ENCODE measurements around the gene MIGA2. TPM values are rescaled to one million over a fixed set of nuclear protein-coding genes. Genes with fewer than 3 reads are reported as not detected.

Gene MIGA2
- total RNA-seq, 1 donor from 2014 or later: 23.8 TPM

DNA sequence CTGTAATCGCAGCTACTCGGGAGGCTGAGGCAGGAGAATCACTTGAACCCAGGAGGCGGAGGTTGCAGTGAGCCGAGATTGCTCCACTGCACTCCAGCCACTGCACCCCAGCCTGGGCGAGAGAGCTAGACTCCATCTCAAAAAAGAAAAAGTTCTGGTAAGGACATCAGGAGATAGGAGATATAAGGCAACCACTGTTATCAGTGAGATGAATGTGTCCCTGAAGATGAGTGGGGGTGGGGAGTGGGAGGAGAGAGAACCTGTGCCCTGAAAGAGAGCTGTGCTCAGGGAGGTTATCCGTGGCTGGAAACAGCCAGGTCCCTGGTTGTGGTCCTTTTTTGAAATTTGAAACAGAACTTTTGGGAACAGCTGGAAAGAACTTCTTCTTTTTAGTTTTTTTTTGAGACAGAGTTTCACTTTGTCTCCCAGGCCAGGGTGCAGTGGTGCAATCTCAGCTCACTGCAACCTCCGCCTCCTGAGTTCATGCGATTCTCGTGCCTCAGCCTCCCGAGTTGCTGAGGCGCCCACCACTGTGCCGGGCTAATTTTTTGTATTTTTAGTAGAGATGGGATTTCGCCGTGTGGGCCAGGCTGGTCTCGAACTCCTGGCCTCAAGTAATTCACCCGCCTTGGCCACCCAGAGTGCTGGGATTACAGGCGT, 77.3 kb downstream of the MIGA2 start:
- Histone ChIP-seq H3K27me3 (ENCODE audit: insufficient read depth, low read length) (no peaks in the 10 kb centered on the region), H3K4me1 (ENCODE audit: insufficient read depth, low read length) (peaks cover 15% of the 10 kb centered on the region), H3K27ac (ENCODE audit: low read depth, low read length) (no peak overlapping the region), H3K9ac (ENCODE audit: low read length) (no peak overlapping the region), H3K36me3 (ENCODE audit: insufficient read depth, low read length) (no peaks in the 10 kb centered on the region), H3K4me3 (ENCODE audit: insufficient read depth, low read depth, low read length) (no peak overlapping the region), H4K20me1 (ENCODE audit: insufficient read depth, low read length) (peaks cover 42% of the 10 kb centered on the region), H2AFZ (ENCODE audit: low read depth, low read length) (no peak overlapping the region), H3K79me2 (ENCODE audit: insufficient read depth, low read length) (peaks cover 71% of the 10 kb centered on the region), H3K4me2 (ENCODE audit: low read length) (no peak overlapping the region), H3K9me3 (ENCODE audit: insufficient read depth, low read depth, low read length) (no peaks in the 10 kb centered on the region)
- Mint-ChIP-seq H3K36me3 (ENCODE audit: low read depth, unreplicated experiment) (no peaks in the 10 kb centered on the region), H3K9me3 (ENCODE audit: unreplicated experiment) (no peaks in the 10 kb centered on the region), H3K4me1 (ENCODE audit: low read depth, unreplicated experiment) (peaks cover 2% of the 10 kb centered on the region), H3K27ac (ENCODE audit: unreplicated experiment) (no peak overlapping the region), H3K4me3 (ENCODE audit: unreplicated experiment) (peak overlapping the region; percentile 50), H3K27me3 (ENCODE audit: low read depth, unreplicated experiment) (peaks cover 3% of the 10 kb centered on the region)
- no peak for FAIRE-seq
- DNase-seq (ENCODE audit: low read depth): no peak
- no peak for TF ChIP-seq CTCF (IDR thresholded peaks at IDR 0.05; ENCODE audit: insufficient read depth, low read depth, low read length)

DNA sequence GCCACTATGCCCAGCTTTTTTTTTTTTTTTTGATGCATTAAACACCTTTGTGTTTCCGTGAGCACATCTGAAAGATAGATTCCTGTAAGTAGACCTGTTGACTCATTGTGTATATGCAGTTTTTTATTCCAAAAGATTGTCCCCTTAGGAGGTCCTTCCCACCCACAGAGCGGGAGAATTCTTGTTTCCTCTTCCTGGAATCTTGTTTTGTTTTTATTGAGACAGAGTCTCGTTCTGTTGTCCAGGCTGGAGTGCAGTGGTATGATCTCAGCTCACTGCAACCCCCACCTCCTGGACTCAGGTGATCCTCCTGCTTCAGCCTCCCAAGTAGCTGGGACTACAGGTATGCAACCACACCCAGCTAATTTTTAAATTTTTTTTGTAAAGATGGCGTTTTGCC, 82.4 kb downstream of the MIGA2 start:
- no peak overlapping the region for H3K4me3 Mint-ChIP-seq (ENCODE audit: unreplicated experiment)
- H3K79me2 ChIP-seq (ENCODE audit: insufficient read depth, low read length): peaks cover 53% of the 10 kb centered on the region
- no peaks in the 10 kb centered on the region for H3K4me1 Mint-ChIP-seq (ENCODE audit: low read depth, unreplicated experiment)
- no peaks in the 10 kb centered on the region for H3K4me1 ChIP-seq (ENCODE audit: insufficient read depth, low read length)
- no peaks in the 10 kb centered on the region for H3K27me3 ChIP-seq (ENCODE audit: insufficient read depth, low read length)
- H3K9ac ChIP-seq (ENCODE audit: low read length): no peak overlapping the region
- H2AFZ ChIP-seq (ENCODE audit: low read depth, low read length): no peak overlapping the region
- H4K20me1 ChIP-seq (ENCODE audit: insufficient read depth, low read length): peaks cover 59% of the 10 kb centered on the region
- H3K36me3 ChIP-seq (ENCODE audit: insufficient read depth, low read length): no peaks in the 10 kb centered on the region
- H3K27ac Mint-ChIP-seq (ENCODE audit: unreplicated experiment): no peak overlapping the region
- H3K9me3 ChIP-seq (ENCODE audit: insufficient read depth, low read depth, low read length): no peaks in the 10 kb centered on the region
- DNase-seq (ENCODE audit: low read depth): no peak
- no peak overlapping the region for H3K4me3 ChIP-seq (ENCODE audit: insufficient read depth, low read depth, low read length)
- H3K36me3 Mint-ChIP-seq (ENCODE audit: low read depth, unreplicated experiment): peaks cover 14% of the 10 kb centered on the region
- no peak for FAIRE-seq
- H3K27me3 Mint-ChIP-seq (ENCODE audit: low read depth, unreplicated experiment): no peaks in the 10 kb centered on the region
- no peaks in the 10 kb centered on the region for H3K9me3 Mint-ChIP-seq (ENCODE audit: unreplicated experiment)
- no peak overlapping the region for H3K27ac ChIP-seq (ENCODE audit: low read depth, low read length)
- H3K4me2 ChIP-seq (ENCODE audit: low read length): no peak overlapping the region
- no peak for TF ChIP-seq EZH2 (IDR thresholded peaks at IDR 0.05; ENCODE audit: insufficient read depth, low read length)
- no peak for TF ChIP-seq CTCF (IDR thresholded peaks at IDR 0.05; ENCODE audit: insufficient read depth, low read depth, low read length)

DNA sequence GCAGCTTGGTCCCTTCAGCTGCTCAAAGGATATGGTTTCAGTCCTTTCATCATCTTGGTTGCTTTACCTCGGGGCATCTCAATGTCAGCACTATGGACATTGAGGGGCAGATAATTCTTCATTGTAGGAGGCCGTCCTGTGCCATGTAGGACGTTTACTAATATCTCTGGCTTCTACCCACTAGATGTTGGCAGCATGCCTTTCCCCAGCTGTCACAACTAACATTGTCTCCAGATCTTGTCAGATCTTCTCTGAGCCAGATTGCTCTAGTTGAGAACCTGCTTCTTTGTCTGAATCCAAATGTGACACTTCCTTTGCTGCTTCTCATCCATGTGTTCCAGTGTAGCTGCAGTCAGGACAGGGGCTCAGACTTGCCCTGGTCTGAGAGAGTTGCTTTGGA, 85.1 kb downstream of the MIGA2 start:
- Mint-ChIP-seq H3K4me3 (ENCODE audit: unreplicated experiment) (no peak overlapping the region), H3K36me3 (ENCODE audit: low read depth, unreplicated experiment) (peaks cover 19% of the 10 kb centered on the region), H3K27ac (ENCODE audit: unreplicated experiment) (no peak overlapping the region), H3K27me3 (ENCODE audit: low read depth, unreplicated experiment) (no peaks in the 10 kb centered on the region), H3K4me1 (ENCODE audit: low read depth, unreplicated experiment) (no peaks in the 10 kb centered on the region), H3K9me3 (ENCODE audit: unreplicated experiment) (no peaks in the 10 kb centered on the region)
- Histone ChIP-seq H2AFZ (ENCODE audit: low read depth, low read length) (no peak overlapping the region), H4K20me1 (ENCODE audit: insufficient read depth, low read length) (peaks cover 57% of the 10 kb centered on the region), H3K4me2 (ENCODE audit: low read length) (no peak overlapping the region), H3K4me1 (ENCODE audit: insufficient read depth, low read length) (peaks cover 9% of the 10 kb centered on the region), H3K9me3 (ENCODE audit: insufficient read depth, low read depth, low read length) (no peaks in the 10 kb centered on the region), H3K27me3 (ENCODE audit: insufficient read depth, low read length) (no peaks in the 10 kb centered on the region), H3K4me3 (ENCODE audit: insufficient read depth, low read depth, low read length) (no peak overlapping the region), H3K36me3 (ENCODE audit: insufficient read depth, low read length) (peaks cover 2% of the 10 kb centered on the region), H3K27ac (ENCODE audit: low read depth, low read length) (no peak overlapping the region), H3K79me2 (ENCODE audit: insufficient read depth, low read length) (peaks cover 30% of the 10 kb centered on the region), H3K9ac (ENCODE audit: low read length) (no peak overlapping the region)
- peak; percentile 41 for FAIRE-seq
- no peak for DNase-seq (ENCODE audit: low read depth)
- TF ChIP-seq EZH2 (IDR thresholded peaks at IDR 0.05; ENCODE audit: insufficient read depth, low read length) (no peak), CTCF (IDR thresholded peaks at IDR 0.05; ENCODE audit: insufficient read depth, low read depth, low read length) (no peak)

All from astrocyte (in vitro differentiated cells and primary cell).